Neutrophil (primary cell): ENCODE results near the gene SNRPD3.
A peak's percentile ranks its signal among the peaks of the same experiment; 100 is the strongest.

ENCODE experiments used
- H3K27ac ChIP-seq: fragments of 200-600 bp; sonication (generic); 2 replicates; pipeline ENCODE4 v1.5.1; 2016; ENCODE audit warnings: mild to moderate bottlenecking, moderate library complexity
- H3K27me3 ChIP-seq: fragments of 200-600 bp; sonication (generic); 2 replicates; pipeline ENCODE4 v1.6.0; 2016; ENCODE audit warnings: mild to moderate bottlenecking
- H3K36me3 ChIP-seq: fragments of 200-600 bp; sonication (generic); 2 replicates; pipeline ENCODE4 v1.5.1; 2017
- H3K4me1 ChIP-seq, 2 experiments: fragments of 200-600 bp in 1 of 2; sonication (generic) in 1 of 2; 1 replicate in 1 of 2; 2 replicates in 1 of 2; pipeline versions ENCODE4 v1.5.1 to v1.6.1; 2013 to 2016; ENCODE audit warnings: low read depth in 1 of 2, low read length in 1 of 2, mild to moderate bottlenecking in 1 of 2, moderate library complexity in 1 of 2; ENCODE audit not compliant: control insufficient read depth in 1 of 2, insufficient read depth in 1 of 2
- H3K4me3 ChIP-seq, 2 experiments: fragments of 200-600 bp in 1 of 2; sonication (generic) in 1 of 2; 1 replicate in 1 of 2; 2 replicates in 1 of 2; pipeline ENCODE4 v1.5.1; 2013 to 2016; ENCODE audit warnings: low read depth in 1 of 2, low read length in 1 of 2, mild to moderate bottlenecking in 1 of 2, moderate library complexity in 1 of 2
- H3K9me3 ChIP-seq: fragments of 200-600 bp; sonication (generic); 2 replicates; pipeline ENCODE4 v1.5.1; 2016
- CTCF ChIP-seq: fragments of 200-600 bp; sonication (generic); IDR thresholded peaks from 2 replicates; pipeline ENCODE4 v1.5.1; 2016; ENCODE audit warnings: antibody characterized with exemption

SNRPD3 gene

GRCh38 chr22:24536089-24536488 lies 19.7 kb upstream of the SNRPD3 start:
- H3K9me3 ChIP-seq, result no peaks in the 10 kb centered on the region
- H3K4me3 ChIP-seq, result no peak overlapping the region
- peaks cover 7 to 8% of the 10 kb centered on the region in 2 experiments for H3K4me1 ChIP-seq
- H3K27ac ChIP-seq, result no peak overlapping the region
- H3K27me3 ChIP-seq, result no peaks in the 10 kb centered on the region
- no peak for TF ChIP-seq CTCF
- peaks cover 45% of the 10 kb centered on the region for H3K36me3 ChIP-seq

- no peak for TF ChIP-seq CTCF
- Histone ChIP-seq H3K4me3 (no peak overlapping the region), H3K4me1 (peaks cover 31 to 33% of the 10 kb centered on the region in 2 experiments), H3K36me3 (peaks cover 76% of the 10 kb centered on the region), H3K9me3 (no peaks in the 10 kb centered on the region), H3K27ac (peak overlapping the region; percentile 92), H3K27me3 (no peaks in the 10 kb centered on the region)
Measured at GRCh38 chr22:24540470-24540869, 15.3 kb upstream of the SNRPD3 start.

- peaks cover 31 to 33% of the 10 kb centered on the region in 2 experiments for H3K4me1 ChIP-seq
- peaks cover 77% of the 10 kb centered on the region for H3K36me3 ChIP-seq
- peak overlapping the region; percentile 92 for H3K27ac ChIP-seq
- H3K27me3 ChIP-seq, result no peaks in the 10 kb centered on the region
- H3K9me3 ChIP-seq, result no peaks in the 10 kb centered on the region
- peak overlapping the region; percentile 33 to 42 for H3K4me3 ChIP-seq
- TF ChIP-seq CTCF, result no peak
Measured at GRCh38 chr22:24541681-24542515, 13.9 kb upstream of the SNRPD3 start.

- Histone ChIP-seq H3K4me3 (peak overlapping the region; percentile 33 to 42), H3K36me3 (peaks cover 82% of the 10 kb centered on the region), H3K4me1 (peaks cover 31 to 33% of the 10 kb centered on the region in 2 experiments), H3K27me3 (no peaks in the 10 kb centered on the region), H3K9me3 (no peaks in the 10 kb centered on the region), H3K27ac (peak overlapping the region; percentile 92)
- TF ChIP-seq CTCF, result peak; percentile 24
Measured at GRCh38 chr22:24542641-24543040, 13.2 kb upstream of the SNRPD3 start.

- TF ChIP-seq CTCF, result no peak
- H3K36me3 ChIP-seq, result peaks cover 88% of the 10 kb centered on the region
- H3K9me3 ChIP-seq, result no peaks in the 10 kb centered on the region
- H3K4me1 ChIP-seq, result peaks cover 31 to 33% of the 10 kb centered on the region in 2 experiments
- no peaks in the 10 kb centered on the region for H3K27me3 ChIP-seq
- H3K27ac ChIP-seq, result peak overlapping the region; percentile 92
- peak overlapping the region in 1 of 2 experiments; percentile 42 for H3K4me3 ChIP-seq
Measured at GRCh38 chr22:24543185-24543601, 12.6 kb upstream of the SNRPD3 start.
